Esophagus squamous epithelium (tissue), 4 donors: Measurements from ENCODE around the gene WDR88.
"Not testable (repeated sequence)": the region's sequence is repeated elsewhere in the genome, so short reads cannot be mapped to it uniquely, and the experiment has no call there.

Experiments
- CTCF ChIP-seq, 6 experiments: fragments of 450-650 bp in 4 of 6; fragments of 200-600 bp in 2 of 6; sonication (generic) in 2 of 6; IDR thresholded peaks; one replicate each; pipeline ENCODE4 v1.5.1; 2016 to 2019; ENCODE audit warnings: antibody characterized with exemption in 6 of 6, mild to moderate bottlenecking in 4 of 6, moderate library complexity in 4 of 6
- POLR2A ChIP-seq, 4 donors: fragments of 450-650 bp; IDR thresholded peaks; one replicate each; pipeline ENCODE4 v1.6.1; 2017; ENCODE audit warnings: antibody characterized with exemption in 4 of 4, mild to moderate bottlenecking in 4 of 4, moderate library complexity in 3 of 4

- not testable (repeated sequence) for TF ChIP-seq POLR2A, CTCF (IDR thresholded peaks at IDR 0.05)
These were observed 77.9 kb downstream of the WDR88 start for GRCh38 chr19:33209850-33210230.
